ENCODE measurements around the gene BMPER. TPM values are rescaled to one million over a fixed set of nuclear protein-coding genes. Genes with fewer than 3 reads are reported as not detected.

Gene BMPER
- total RNA-seq, 4 donors from 2014 or later: 1.0 to 12.4 (median 6.1) TPM

DNA sequence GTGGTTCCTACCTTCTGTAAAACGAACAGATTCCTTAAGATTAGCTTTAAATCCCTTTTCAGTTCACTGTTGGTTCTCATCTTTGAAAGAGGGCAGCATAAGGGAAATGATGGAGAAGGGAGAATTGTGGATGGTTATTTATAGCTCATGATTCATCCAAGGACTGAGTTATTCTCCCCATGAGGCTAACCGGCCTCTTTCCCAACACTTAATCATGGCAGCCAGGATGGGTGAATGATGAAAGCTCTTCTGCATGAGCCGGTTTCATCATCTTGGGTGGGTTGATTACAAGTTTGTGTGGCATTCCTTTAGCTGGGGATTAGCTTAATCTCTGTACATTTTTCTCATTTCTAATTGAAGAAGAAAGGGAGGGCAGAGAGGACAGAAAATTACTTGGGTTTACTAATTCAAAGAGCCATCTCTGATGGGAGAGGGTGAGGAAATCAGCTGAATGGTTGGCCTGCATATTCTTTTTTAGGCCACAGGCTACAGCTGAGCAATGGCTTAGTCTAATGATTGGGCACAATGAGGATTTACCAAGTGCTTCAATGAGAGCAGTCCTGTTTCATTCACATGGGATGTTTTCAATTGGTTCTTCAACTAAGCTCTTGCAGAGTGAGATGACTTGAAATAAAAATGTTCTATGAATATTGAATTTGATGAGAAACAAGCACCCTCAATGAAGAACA lies 250.0 kb downstream of the BMPER start:
- no peak overlapping the region for H3K4me3 ChIP-seq
- no peak overlapping the region for H3K27ac ChIP-seq
- no peak for TF ChIP-seq POLR2A (IDR thresholded peaks at IDR 0.05)
- TF ChIP-seq, protein P1, sequence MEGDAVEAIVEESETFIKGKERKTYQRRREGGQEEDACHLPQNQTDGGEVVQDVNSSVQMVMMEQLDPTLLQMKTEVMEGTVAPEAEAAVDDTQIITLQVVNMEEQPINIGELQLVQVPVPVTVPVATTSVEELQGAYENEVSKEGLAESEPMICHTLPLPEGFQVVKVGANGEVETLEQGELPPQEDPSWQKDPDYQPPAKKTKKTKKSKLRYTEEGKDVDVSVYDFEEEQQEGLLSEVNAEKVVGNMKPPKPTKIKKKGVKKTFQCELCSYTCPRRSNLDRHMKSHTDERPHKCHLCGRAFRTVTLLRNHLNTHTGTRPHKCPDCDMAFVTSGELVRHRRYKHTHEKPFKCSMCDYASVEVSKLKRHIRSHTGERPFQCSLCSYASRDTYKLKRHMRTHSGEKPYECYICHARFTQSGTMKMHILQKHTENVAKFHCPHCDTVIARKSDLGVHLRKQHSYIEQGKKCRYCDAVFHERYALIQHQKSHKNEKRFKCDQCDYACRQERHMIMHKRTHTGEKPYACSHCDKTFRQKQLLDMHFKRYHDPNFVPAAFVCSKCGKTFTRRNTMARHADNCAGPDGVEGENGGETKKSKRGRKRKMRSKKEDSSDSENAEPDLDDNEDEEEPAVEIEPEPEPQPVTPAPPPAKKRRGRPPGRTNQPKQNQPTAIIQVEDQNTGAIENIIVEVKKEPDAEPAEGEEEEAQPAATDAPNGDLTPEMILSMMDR (IDR thresholded peaks at IDR 0.05): no peak
- intact Hi-C loops (cut with DNase I; ENCODE audit: low total_unique reads): no loop called here
- DNase-seq: peak; percentile 39 to 51
- no peaks in the 10 kb centered on the region for H3K4me1 ChIP-seq
- no peaks in the 10 kb centered on the region for H3K9me3 ChIP-seq
- H3K36me3 ChIP-seq: no peaks in the 10 kb centered on the region
- H3K27me3 ChIP-seq: no peaks in the 10 kb centered on the region

DNA sequence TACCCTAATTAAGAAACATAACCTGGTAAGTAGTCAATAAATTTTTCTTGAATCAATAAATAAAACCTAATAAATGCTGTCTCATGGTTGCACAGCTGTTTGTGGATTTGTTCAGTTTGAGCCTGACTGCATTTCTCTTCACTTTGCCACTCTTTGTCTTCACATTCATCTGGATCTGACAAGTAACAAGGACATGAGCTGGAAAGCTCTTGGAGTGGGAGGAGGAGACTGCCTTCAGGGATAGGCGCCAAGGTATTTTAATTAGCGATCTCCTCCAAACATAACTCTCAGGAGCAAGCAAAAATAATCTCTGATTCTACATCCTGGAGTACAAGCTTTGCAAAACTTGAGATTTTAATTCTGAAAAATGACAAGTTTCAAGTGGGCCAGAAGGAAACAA lies 251.0 kb downstream of the BMPER start:
- Histone ChIP-seq H3K4me1 (no peaks in the 10 kb centered on the region), H3K9me3 (no peaks in the 10 kb centered on the region), H3K27ac (no peak overlapping the region), H3K36me3 (no peaks in the 10 kb centered on the region), H3K27me3 (no peaks in the 10 kb centered on the region), H3K4me3 (no peak overlapping the region)
- TF ChIP-seq, protein P1 (IDR thresholded peaks at IDR 0.05): no peak
- no peak for TF ChIP-seq POLR2A (IDR thresholded peaks at IDR 0.05)
- DNase-seq: no peak
- intact Hi-C loops (cut with DNase I; ENCODE audit: low total_unique reads): no loop called here

DNA sequence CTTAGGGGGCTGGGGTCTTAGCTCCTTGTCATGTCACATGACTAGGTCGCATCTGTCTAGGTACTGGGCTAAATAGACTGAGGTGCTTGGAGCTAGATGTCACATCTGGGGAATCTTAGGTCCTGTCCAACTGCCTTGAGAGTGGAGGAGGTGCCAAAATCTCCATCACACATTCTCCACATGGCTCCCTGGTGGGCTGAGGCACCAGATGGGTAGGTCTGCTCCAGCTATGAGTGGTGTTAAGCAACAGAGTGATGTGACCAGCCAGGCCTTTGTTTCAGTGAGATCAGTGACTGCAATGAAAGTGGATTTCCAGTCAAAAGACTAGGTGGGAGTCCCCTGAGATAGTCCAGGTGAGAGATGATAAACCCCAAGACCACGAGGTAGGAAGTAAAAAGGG lies 251.8 kb downstream of the BMPER start:
- H3K27me3 ChIP-seq: no peaks in the 10 kb centered on the region
- H3K36me3 ChIP-seq: no peaks in the 10 kb centered on the region
- intact Hi-C loops (cut with DNase I; ENCODE audit: low total_unique reads): no loop called here
- DNase-seq: no peak
- no peak overlapping the region for H3K27ac ChIP-seq
- no peaks in the 10 kb centered on the region for H3K4me1 ChIP-seq
- H3K4me3 ChIP-seq: no peak overlapping the region
- no peak for TF ChIP-seq POLR2A (IDR thresholded peaks at IDR 0.05)
- TF ChIP-seq, protein P1 (IDR thresholded peaks at IDR 0.05): no peak
- H3K9me3 ChIP-seq: no peaks in the 10 kb centered on the region

DNA sequence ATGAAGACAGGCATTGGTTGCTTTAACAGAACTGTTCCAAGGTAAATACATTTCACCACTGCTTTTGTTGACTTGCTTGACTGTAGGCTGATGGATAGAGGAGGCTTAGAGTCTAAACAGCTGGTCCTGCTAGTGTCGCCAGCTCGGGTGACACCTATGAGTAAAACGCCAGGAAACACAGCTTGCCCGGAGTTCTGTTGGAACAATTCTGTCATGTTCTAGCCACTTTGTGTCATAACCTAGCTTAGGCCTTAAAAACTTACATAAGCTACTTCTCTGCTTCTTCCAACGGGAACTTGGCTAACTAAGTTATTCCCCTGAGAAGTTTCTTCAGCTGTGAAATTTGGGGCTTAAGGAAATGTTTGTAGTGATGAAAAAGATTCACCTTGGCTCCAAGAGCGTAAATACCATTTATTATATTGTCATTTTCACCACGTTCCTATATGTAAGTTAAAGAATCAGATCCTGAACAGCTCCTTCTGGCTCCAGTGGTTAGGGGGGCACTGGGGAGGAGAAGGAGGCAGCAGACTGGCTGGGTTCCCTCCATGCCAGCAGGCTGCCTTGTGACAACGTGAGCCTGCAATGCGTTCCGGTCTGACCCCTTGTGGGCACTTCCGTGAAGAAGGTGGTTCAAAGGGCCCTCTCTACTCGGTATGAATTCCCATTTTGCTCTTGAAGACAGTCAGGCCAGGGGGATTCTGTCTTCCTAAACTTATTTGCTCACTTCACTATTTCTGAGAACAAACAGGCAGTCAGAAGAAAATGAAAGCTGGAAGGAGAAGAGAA lies 253.2 kb downstream of the BMPER start:
- DNase-seq: peak; percentile 20 to 41
- Histone ChIP-seq H3K9me3 (no peaks in the 10 kb centered on the region), H3K4me1 (no peaks in the 10 kb centered on the region), H3K27ac (no peak overlapping the region), H3K4me3 (no peak overlapping the region), H3K27me3 (no peaks in the 10 kb centered on the region), H3K36me3 (no peaks in the 10 kb centered on the region)
- intact Hi-C loops (cut with DNase I; ENCODE audit: low total_unique reads): no loop called here
- TF ChIP-seq, protein P1 (IDR thresholded peaks at IDR 0.05): no peak
- TF ChIP-seq POLR2A (IDR thresholded peaks at IDR 0.05): no peak

DNA sequence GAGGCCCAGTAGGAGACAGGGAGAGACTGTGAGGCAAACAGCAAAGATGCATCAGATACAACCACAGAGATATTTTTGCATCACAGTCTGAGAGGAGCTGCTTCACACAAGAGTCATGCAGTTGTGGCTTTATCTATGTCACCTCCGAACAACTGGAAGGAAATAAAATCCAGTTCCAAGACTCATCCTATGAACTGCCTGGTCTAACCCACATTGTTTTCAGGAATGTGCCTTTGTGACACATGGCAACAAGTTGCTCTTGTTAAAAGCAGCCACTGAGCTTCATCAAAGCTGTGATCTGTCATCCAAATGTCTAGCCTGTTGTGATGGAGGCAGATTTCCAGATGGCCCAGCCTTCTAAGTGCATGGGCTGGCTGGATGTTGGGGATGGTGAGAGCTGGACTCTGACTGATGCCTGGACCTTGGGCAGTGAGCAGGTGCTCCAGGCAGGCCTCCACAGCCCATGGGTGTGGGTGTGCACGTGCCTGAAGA lies 255.0 kb downstream of the BMPER start:
- no peak for DNase-seq
- Histone ChIP-seq H3K27ac (no peak overlapping the region), H3K27me3 (no peaks in the 10 kb centered on the region), H3K4me3 (no peak overlapping the region), H3K9me3 (no peaks in the 10 kb centered on the region), H3K36me3 (no peaks in the 10 kb centered on the region), H3K4me1 (no peaks in the 10 kb centered on the region)
- no peak for TF ChIP-seq POLR2A (IDR thresholded peaks at IDR 0.05)
- TF ChIP-seq, protein P1 (IDR thresholded peaks at IDR 0.05): no peak
- intact Hi-C loops (cut with DNase I; ENCODE audit: low total_unique reads): no loop called here

Measured in uterus (tissue), 4 donors.